ENCODE results near the gene TSPAN19. TPM values are rescaled to one million over a fixed set of nuclear protein-coding genes. Genes with fewer than 3 reads are reported as not detected.

Gene TSPAN19
- total and polyA plus RNA-seq, 2 of the 8 experiments (the other 6 are each of a cell fraction or from before 2014, with no cell fraction given), result 0.09 TPM; not detected in 1

DNA sequence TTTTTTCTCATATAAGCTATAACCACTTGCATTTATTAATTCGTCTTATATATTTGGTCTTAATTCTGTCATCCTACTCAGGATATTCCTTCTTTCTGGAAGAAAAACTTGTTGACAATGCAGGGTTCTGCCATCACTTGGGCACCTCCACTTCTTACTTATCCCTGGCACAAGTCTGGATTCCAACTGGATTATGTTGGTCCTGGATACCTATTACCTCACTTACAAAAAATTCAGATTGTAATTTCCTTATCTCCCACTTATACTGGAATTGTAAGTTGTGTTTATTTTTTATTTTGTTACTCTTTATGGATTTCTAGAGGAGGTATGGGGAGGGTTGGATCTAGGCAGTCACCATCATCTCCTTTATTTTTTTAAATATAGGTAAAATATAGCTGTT lies 36.7 kb upstream of the TSPAN19 start (continued):
- TF ChIP-seq CHD7 (IDR thresholded peaks at IDR 0.05; ENCODE audit: insufficient replicate concordance, low read length), result no peak
- TF ChIP-seq POLR2A (IDR thresholded peaks at IDR 0.05; ENCODE audit: control extremely low read depth in 1 of 2, low read depth in 2 of 2, low read length in 2 of 2), result no peak
- TF ChIP-seq HDAC6 (IDR thresholded peaks at IDR 0.05; ENCODE audit: low read depth, low read length), result no peak
- no peak for TF ChIP-seq PHF8 (conservative IDR thresholded peaks at IDR 0.05; ENCODE audit: low read depth, low read length)
- no peak for TF ChIP-seq EGR1 (IDR thresholded peaks at IDR 0.05; ENCODE audit: borderline replicate concordance, low read depth, low read length)
- TF ChIP-seq GABPA (IDR thresholded peaks at IDR 0.05; ENCODE audit: borderline replicate concordance, insufficient read depth, low read length), result no peak
- no peak for TF ChIP-seq CBX5 (IDR thresholded peaks at IDR 0.05; ENCODE audit: low read depth, low read length)
- no peak for TF ChIP-seq BACH1 (IDR thresholded peaks at IDR 0.05; ENCODE audit: low read length)
- no peak for TF ChIP-seq CEBPB (IDR thresholded peaks at IDR 0.05; ENCODE audit: low read depth, low read length)

All from H1 (cell line).